ENCODE data around the gene HIPK2.

- TF ChIP-seq CTCF (conservative IDR thresholded peaks at IDR 0.05 in 1 of 2, IDR thresholded peaks at IDR 0.05 in 1 of 2; ENCODE audit: extremely low read depth in 1 of 2, insufficient read depth in 1 of 2, low read depth in 1 of 2, low read length in 2 of 2) (no peak), EZH2 (IDR thresholded peaks at IDR 0.05; ENCODE audit: borderline replicate concordance, low read length) (no peak)
Measured at GRCh38 chr7:139784648-139785047, 6.8 kb upstream of the HIPK2 start.
